Esophagus squamous epithelium (tissue), 5 donors: Measurements from ENCODE around the gene PTPRN2. TPM values are rescaled to one million over a fixed set of nuclear protein-coding genes. Genes with fewer than 3 reads are reported as not detected.

Source experiments
- DNase-seq: peaks from one replicate; lab custom pipeline; 2025; lab: John Stamatoyannopoulos, UW
- H3K27ac ChIP-seq, 4 donors: fragments of 200-600 bp; sonication (generic); one replicate each; pipeline ENCODE4 v1.5.1; 2016 to 2019; ENCODE audit warnings: mild to moderate bottlenecking in 1 of 4
- H3K27me3 ChIP-seq, 4 donors: fragments of 200-600 bp; sonication (generic); 1 replicate in 3 of 4; 2 replicates in 1 of 4; pipeline versions ENCODE4 v1.5.1 to v1.6.0; 2017 to 2021; ENCODE audit warnings: antibody characterized with exemption in 1 of 4
- H3K36me3 ChIP-seq, 3 donors: fragments of 200-600 bp; sonication (generic); one replicate each; pipeline ENCODE4 v1.5.1; 2016 to 2019
- H3K4me1 ChIP-seq, 3 donors: fragments of 200-600 bp; sonication (generic); one replicate each; pipeline ENCODE4 v1.5.1; 2017 to 2019
- H3K4me3 ChIP-seq, 4 donors: fragments of 200-600 bp; sonication (generic); 1 replicate in 3 of 4; 2 replicates in 1 of 4; pipeline ENCODE4 v1.5.1; 2016 to 2019; ENCODE audit warnings: mild to moderate bottlenecking in 2 of 4, moderate library complexity in 1 of 4
- H3K9me3 ChIP-seq, 3 donors: fragments of 200-600 bp; sonication (generic); one replicate each; pipeline ENCODE4 v1.5.1; 2016 to 2019
- POLR2A ChIP-seq, 4 donors: fragments of 450-650 bp; IDR thresholded peaks; one replicate each; pipeline ENCODE4 v1.6.1; 2017; ENCODE audit warnings: antibody characterized with exemption in 4 of 4, mild to moderate bottlenecking in 4 of 4, moderate library complexity in 3 of 4
- WGBS, 2 donors: methylation state at CpG; one replicate each; pipeline ENCODE4 v1.1.5; 2018; 5-methylcytosine and 5-hydroxymethylcytosine counted together
- intact Hi-C: fragments of 100-400 bp; cut with DNase I; formaldehyde crosslinking; loops from one replicate; pipeline ENCODE4 v1.15.0; 2022
- total RNA-seq, 4 donors: library from RNA; depleted of rRNA; stranded (reverse); fragments of >200 nt; gene quantifications; one replicate each; pipeline ENCODE4 v1.1.0, GENCODE V29; 2016
- TF ChIP-seq, protein P1 (sequence below), 6 experiments: fragments of 450-650 bp in 4 of 6; fragments of 200-600 bp in 2 of 6; sonication (generic) in 2 of 6; IDR thresholded peaks; one replicate each; pipeline ENCODE4 v1.5.1; 2016 to 2019; ENCODE audit warnings: antibody characterized with exemption in 6 of 6, mild to moderate bottlenecking in 4 of 6, moderate library complexity in 4 of 6
- donor health status: DM: yes; HTN: yes; CAD: no.

Gene PTPRN2
- total RNA-seq, 4 donors from 2014 or later = 0.38 to 2.7 (median 1.0) TPM

DNA sequence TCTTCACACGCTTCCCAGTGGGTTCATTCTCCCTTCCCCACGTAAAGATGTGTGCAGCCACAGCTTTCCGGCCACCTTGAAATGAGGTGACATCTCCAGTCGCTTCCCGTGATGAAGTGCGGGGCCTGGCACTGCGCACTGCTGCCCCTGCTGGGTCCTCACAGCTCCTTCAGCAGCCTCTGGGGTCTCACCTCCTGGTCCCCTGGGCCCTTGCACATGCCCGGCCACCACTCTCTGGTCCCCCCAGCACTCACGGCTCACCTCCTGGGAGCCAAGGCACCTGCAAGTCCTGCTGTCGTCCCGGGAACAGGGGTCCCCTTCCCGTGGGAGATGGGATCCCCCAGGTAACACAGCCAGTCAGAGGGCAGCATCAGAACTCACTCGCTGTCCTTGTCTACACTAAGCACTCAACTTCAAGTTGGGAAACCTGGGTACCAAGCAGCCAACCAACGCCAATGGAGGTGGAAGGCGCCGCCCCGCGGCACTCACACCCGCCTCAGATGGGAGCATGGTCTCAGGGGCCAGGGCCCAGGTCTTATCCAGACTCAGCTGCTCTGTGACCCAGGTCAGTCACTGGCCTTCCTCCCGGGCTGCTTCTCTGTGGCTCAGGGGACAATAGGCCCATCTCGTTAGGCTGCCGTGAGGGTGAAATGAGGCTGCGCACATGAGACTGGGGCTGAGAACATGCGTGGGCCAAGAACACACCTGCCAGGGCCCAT is 176.2 kb downstream of the PTPRN2 start:
- DNase-seq = no peak
- no peak for TF ChIP-seq POLR2A (IDR thresholded peaks at IDR 0.05)
- TF ChIP-seq, protein P1, sequence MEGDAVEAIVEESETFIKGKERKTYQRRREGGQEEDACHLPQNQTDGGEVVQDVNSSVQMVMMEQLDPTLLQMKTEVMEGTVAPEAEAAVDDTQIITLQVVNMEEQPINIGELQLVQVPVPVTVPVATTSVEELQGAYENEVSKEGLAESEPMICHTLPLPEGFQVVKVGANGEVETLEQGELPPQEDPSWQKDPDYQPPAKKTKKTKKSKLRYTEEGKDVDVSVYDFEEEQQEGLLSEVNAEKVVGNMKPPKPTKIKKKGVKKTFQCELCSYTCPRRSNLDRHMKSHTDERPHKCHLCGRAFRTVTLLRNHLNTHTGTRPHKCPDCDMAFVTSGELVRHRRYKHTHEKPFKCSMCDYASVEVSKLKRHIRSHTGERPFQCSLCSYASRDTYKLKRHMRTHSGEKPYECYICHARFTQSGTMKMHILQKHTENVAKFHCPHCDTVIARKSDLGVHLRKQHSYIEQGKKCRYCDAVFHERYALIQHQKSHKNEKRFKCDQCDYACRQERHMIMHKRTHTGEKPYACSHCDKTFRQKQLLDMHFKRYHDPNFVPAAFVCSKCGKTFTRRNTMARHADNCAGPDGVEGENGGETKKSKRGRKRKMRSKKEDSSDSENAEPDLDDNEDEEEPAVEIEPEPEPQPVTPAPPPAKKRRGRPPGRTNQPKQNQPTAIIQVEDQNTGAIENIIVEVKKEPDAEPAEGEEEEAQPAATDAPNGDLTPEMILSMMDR (IDR thresholded peaks at IDR 0.05) = no peak

DNA sequence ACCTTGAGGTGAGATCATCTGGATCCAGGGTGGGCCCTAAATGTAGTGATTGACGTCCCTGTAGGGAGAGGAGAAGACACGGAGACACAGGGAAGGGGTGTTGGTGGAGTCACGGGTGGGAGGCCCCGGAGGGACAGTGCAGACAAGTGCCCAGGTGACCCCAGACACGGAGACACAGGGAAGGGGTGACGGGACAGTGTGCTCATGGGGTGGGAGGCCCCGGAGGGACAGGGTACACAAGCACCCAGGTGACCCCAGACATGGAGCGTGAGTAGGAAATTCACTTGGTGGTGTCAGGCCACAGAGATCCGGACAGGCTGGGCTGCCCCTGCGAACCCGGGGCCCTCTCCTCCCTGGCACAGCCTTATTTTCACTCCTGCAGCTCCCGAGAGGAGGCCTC is 176.9 kb downstream of the PTPRN2 start:
- H3K36me3 ChIP-seq = no peaks in the 10 kb centered on the region
- H3K27ac ChIP-seq = no peak overlapping the region
- no peak for DNase-seq
- 74 to 77% methylated on average over 12 of the region's 12 CpGs for WGBS, 2 donors
- H3K9me3 ChIP-seq = no peaks in the 10 kb centered on the region
- intact Hi-C loops = no loop called here
- H3K4me1 ChIP-seq = no peaks in the 10 kb centered on the region
- H3K4me3 ChIP-seq = no peak overlapping the region
- peaks cover 0 to 24% (median 0%) of the 10 kb centered on the region in 4 donors for H3K27me3 ChIP-seq
- no peak for TF ChIP-seq POLR2A (IDR thresholded peaks at IDR 0.05)
- TF ChIP-seq, protein P1 (IDR thresholded peaks at IDR 0.05) = no peak

More for the DNA sequence above, 176.2 kb downstream of the PTPRN2 start:
- 73 to 85% methylated on average over 9 to 13 of the region's 24 CpGs for WGBS, 2 donors
- Histone ChIP-seq H3K4me3 (no peak overlapping the region), H3K27me3 (peaks cover 0 to 23% (median 0%) of the 10 kb centered on the region in 4 donors), H3K9me3 (no peaks in the 10 kb centered on the region), H3K27ac (no peak overlapping the region), H3K36me3 (no peaks in the 10 kb centered on the region), H3K4me1 (no peaks in the 10 kb centered on the region)
- intact Hi-C loops = no loop called here

DNA sequence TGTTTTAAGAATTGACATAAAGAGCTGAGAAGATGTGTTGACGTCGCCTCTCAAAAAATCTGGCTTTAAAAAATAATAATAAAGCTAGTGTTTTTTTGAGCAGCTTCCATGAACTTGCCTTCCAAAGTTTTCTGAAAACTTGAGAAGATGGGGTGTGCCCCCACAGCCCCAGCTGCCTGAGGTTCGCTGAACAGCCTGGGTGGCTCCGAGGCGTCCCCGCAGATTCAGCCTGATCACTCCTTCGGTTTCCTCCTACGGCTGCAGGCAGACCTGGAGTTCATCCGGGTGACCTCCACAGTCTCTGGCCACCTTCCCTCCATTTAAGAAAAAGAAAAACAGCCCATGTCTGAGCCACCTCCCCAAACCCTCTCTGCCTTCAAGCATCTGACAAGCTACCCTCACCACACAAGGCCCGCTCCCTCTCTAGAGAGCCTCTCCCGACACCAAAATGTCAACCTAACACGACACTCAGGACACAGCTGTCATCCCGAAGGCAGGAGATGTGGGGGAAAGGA is 177.8 kb downstream of the PTPRN2 start:
- TF ChIP-seq, protein P1 (IDR thresholded peaks at IDR 0.05) = no peak
- TF ChIP-seq POLR2A (IDR thresholded peaks at IDR 0.05) = no peak
- intact Hi-C loops = no loop called here
- no peaks in the 10 kb centered on the region for H3K36me3 ChIP-seq
- H3K4me3 ChIP-seq = no peak overlapping the region
- H3K27me3 ChIP-seq = peaks cover 0 to 28% (median 0%) of the 10 kb centered on the region in 4 donors
- no peak for DNase-seq
- H3K27ac ChIP-seq = no peak overlapping the region
- WGBS, 2 donors = 80 to 81% methylated on average over 6 to 11 of the region's 13 CpGs
- no peaks in the 10 kb centered on the region for H3K4me1 ChIP-seq
- H3K9me3 ChIP-seq = no peaks in the 10 kb centered on the region

DNA sequence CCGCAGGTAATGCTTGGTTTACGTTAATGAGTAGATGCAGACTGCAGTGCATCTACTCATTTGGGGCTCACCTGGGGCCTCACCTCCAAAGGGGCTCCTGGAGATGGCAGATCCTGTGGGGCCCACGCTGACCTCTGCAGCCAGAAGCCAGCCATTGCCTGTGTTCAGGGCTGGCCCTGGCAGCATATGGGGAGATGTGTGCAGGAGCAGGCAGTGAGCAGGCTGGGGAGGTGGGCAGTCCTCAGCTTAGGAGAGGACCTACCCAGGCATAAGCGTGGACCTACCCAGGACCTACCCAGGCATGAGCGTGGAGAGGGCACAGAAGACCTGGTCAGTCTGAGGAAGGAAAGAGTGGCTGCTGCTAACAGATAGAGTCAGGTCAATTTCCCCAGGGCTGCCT is 178.5 kb downstream of the PTPRN2 start:
- TF ChIP-seq POLR2A (IDR thresholded peaks at IDR 0.05) = no peak
- TF ChIP-seq, protein P1 (IDR thresholded peaks at IDR 0.05) = no peak
- H3K27me3 ChIP-seq = peaks cover 0 to 30% (median 0%) of the 10 kb centered on the region in 4 donors
- DNase-seq = no peak
- 80 to 88% methylated on average over 4 of the region's 5 CpGs for WGBS, 2 donors
- H3K4me1 ChIP-seq = peaks cover 0 to 5% (median 3%) of the 10 kb centered on the region in 3 donors
- H3K9me3 ChIP-seq = no peaks in the 10 kb centered on the region
- intact Hi-C loops = no loop called here
- no peaks in the 10 kb centered on the region for H3K36me3 ChIP-seq
- H3K27ac ChIP-seq = no peak overlapping the region
- no peak overlapping the region for H3K4me3 ChIP-seq

DNA sequence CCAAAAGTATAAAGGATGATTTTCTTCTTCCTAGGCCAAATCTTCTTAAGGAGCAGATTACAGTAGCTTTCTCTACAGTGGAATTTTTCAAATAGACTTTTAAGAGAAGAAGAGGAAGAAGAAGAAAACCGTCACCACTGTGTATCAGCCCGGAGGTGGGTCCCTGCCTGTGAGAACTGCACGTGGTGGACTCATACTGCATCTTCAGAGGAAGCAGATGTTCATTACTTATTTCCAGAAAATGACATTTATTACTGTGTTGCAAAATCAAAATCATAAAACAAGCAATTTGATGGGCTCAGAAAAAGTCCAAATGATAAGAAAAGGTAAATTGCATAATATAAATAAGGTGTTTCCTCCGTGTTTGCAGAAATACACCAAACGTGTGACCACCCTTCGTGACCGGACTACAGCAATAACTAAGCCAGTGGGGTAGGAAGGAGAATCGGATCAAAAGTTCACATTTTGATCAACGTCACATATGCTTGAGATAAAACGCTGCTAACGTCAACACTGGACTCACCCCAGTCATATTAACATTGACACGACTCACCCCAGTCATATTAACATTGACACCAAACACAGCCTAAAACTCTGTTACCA is 179.2 kb downstream of the PTPRN2 start:
- H3K27ac ChIP-seq = no peak overlapping the region
- no peak overlapping the region for H3K4me3 ChIP-seq
- no peaks in the 10 kb centered on the region for H3K36me3 ChIP-seq
- H3K27me3 ChIP-seq = peaks cover 0 to 30% (median 0%) of the 10 kb centered on the region in 4 donors
- peaks cover 6 to 12% (median 7%) of the 10 kb centered on the region in 3 donors for H3K4me1 ChIP-seq
- DNase-seq = no peak
- intact Hi-C loops = no loop called here
- 60 to 64% methylated on average over 12 of the region's 12 CpGs for WGBS, 2 donors
- no peaks in the 10 kb centered on the region for H3K9me3 ChIP-seq
- TF ChIP-seq, protein P1 (IDR thresholded peaks at IDR 0.05) = peak in 1 of 6 experiments; percentile 0
- no peak for TF ChIP-seq POLR2A (IDR thresholded peaks at IDR 0.05)
